Measurements from ENCODE around the gene ZNF446.
"Not testable (repeated sequence)": the region's sequence is repeated elsewhere in the genome, so short reads cannot be mapped to it uniquely, and the experiment has no call there.

The ZNF446 gene

DNA sequence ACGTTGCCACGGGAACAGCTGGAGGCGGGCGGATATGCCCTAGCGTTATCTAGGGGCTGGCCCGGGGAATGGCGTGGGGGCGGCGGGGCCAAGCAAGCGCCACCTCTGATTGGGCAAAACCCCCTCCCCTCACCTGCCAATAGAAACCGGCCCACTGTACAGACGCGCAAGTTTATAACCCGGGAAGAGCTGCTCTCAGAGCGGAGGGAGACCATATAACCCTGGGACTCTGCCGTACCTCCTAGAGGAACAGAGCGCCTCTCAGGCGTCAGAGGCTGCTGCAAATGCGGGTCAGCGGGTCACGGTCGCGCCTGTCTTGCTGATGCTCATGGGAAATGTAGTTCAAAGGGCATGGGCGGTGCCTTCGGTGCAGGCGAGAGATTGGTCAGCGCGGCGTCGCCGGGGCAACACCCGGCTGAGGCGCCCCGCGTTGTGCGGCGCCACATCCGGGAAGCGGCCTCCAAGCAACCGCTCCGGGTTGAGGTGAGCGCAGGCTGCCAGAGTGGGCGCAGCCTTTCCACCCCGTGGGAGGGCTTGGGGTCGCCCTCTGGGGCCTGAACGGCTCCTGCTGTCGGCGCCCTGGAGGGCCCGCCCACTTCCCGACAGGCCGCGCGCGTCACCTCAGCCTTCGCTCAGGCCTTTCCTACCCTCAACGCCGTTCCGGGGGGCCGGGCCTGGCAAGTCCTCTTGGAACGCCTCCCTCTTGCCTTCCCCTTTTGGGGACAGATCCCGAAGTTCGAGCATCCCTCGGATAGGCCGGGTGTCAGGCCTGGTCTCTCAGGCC, at the start of gene ZNF446:
ZNF446 (plus strand) TSS at position 639 of the 784 bp plus-strand sequence. CDS start 867 bp downstream, outside the sequence.
- peak; percentile 97 for DNase-seq (ENCODE audit: low spot score)

DNA sequence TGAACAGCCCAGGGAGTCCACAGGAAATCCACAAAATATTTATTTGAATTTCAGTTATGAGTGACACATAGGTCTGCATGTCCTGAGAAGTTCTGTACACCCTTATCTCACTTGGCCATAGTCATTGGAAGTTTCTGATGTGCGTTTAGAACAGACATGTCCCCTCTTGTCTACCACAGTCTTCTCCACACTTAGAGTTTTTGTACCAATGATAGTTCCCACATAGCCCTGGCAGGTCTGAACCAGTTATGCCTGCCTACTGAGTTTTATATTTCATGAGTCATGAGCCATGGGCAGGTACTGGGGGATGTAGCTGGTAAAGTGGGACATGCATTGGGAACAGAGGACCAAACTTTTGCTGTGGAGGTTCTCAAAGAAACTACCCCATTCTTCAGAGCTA, 47.5 kb upstream of the ZNF446 start:
- no peak for DNase-seq (ENCODE audit: low spot score)

GRCh38 chr19:58429745-58430144, 46.4 kb upstream of the ZNF446 start:
- no peak for DNase-seq (ENCODE audit: low spot score)

DNA sequence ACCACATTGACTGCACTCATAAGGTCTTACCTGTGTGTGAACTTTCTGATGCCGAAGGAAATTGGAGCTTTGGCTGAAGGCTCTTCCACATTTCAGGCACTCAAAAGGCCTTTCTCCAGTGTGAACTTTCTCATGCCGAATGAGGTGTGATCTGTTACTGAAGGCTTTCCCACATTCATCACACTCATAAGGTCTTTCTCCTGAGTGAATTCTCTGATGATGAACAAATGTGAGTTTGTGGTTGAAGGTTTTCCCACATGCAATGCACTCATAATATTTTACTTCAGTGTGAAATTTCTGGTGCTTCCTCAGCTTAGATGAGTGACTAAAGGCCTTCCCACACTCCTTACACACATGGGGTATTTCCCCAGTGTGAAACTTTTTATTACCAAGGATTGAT, 41.9 kb upstream of the ZNF446 start:
- DNase-seq (ENCODE audit: low spot score) = no peak

- DNase-seq (ENCODE audit: low spot score) = peak; percentile 98
These were observed 36.3 kb upstream of the ZNF446 start, which contains the start of gene ZNF132 for GRCh38 chr19:58439576-58440554. Gene ZNF132 (minus strand): TSS chr19:58440153. CDS start chr19:58439821, 332 bp downstream.

- DNase-seq (ENCODE audit: low spot score) = no peak
These were observed 35.6 kb upstream of the ZNF446 start for GRCh38 chr19:58440556-58440955.

- DNase-seq (ENCODE audit: low spot score) = not testable (repeated sequence)
These were observed 33.2 kb upstream of the ZNF446 start for GRCh38 chr19:58442986-58443385.

DNA sequence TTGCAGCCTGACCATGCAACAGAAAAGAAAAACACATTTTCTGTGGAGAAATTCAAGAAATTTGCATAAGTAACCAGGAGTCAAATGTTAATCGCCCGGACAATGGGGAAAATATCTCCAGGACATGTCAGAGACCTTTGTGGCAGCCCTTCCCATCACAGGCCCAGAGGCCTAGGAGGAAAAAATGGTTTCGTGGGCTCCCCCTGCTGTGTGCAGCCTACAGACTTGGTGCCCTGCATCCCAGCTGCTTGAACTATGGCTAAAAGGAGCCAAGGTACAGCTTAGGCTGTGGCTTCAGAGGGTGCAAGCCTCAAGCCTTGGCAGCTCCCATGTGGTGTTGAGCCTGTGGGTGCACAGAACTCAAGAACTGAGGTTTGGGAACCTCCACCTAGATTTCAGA, 27.3 kb upstream of the ZNF446 start:
- not testable (repeated sequence) for DNase-seq (ENCODE audit: low spot score)

- DNase-seq (ENCODE audit: low spot score) = not testable (repeated sequence)
These were observed 26.2 kb upstream of the ZNF446 start for GRCh38 chr19:58449980-58450379.

DNA sequence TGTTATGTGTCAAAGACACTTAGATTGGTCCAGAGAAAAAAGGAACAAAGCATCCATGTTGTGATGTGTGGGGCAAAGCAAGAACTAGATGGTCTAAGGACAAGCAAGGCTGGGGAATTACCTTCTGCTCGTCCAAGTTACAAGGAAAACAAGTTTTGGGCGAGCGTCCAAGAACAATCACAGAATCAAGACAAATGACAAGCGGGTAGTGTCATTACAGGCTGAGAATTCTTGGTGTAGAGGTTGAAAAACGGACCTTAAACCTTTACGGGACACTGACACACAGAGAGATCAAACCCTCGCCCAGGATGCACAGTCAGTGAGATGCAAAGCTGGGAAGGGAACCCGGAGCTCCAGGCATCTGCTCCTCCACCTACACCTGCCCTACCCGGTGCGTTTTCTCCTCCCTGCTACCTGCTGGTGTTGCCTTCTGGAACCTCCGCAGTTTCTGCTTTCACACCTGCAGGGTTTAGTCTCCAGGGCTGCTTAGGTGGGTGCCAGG, 25.2 kb upstream of the ZNF446 start:
- DNase-seq (ENCODE audit: low spot score) = no peak

- peak; percentile 97 for DNase-seq (ENCODE audit: low spot score)
These were observed 24.6 kb upstream of the ZNF446 start, which contains the start of gene ZNF324B for GRCh38 chr19:58451358-58452101. Gene ZNF324B (plus strand): TSS chr19:58451622. CDS start chr19:58453702, 2,080 bp downstream.

DNA sequence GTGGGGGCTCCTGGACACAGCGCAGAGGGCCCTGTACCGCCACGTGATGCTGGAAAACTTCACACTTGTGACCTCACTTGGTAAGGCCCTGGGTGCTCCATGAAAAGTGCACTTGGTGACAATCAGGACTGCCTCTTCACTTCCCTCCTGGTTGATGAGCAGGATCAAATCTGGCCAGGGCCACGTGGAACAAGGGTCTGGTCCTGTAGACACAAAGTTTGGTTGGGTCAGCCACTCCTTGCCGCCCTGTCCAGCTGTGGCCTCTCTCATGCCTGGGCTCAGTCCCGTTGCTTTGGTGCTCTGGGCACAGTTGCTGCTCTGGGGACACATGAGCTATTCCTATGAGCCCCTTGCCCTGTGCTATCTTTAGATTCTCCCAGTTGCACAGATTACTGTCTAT, 22.4 kb upstream of the ZNF446 start:
- DNase-seq (ENCODE audit: low spot score) = no peak

DNA sequence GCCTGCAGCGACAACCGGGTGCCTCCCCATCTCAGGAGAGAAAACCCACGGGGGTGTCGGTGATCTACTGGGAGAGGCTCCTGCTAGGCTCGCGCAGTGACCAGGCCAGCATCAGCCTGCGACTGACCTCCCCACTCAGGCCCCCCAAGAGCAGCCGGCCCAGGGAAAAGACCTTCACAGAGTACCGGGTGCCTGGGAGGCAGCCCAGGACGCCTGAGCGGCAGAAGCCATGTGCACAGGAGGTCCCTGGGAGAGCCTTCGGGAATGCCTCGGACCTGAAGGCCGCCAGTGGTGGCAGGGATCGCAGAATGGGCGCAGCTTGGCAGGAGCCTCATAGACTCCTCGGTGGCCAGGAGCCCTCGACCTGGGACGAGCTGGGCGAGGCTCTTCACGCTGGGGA, 20.8 kb upstream of the ZNF446 start:
- DNase-seq (ENCODE audit: low spot score) = no peak

- DNase-seq (ENCODE audit: low spot score) = no peak
These were observed 20.0 kb upstream of the ZNF446 start for GRCh38 chr19:58456111-58456510.

GRCh38 chr19:58460039-58460438, 16.1 kb upstream of the ZNF446 start:
- DNase-seq (ENCODE audit: low spot score) = no peak

DNA sequence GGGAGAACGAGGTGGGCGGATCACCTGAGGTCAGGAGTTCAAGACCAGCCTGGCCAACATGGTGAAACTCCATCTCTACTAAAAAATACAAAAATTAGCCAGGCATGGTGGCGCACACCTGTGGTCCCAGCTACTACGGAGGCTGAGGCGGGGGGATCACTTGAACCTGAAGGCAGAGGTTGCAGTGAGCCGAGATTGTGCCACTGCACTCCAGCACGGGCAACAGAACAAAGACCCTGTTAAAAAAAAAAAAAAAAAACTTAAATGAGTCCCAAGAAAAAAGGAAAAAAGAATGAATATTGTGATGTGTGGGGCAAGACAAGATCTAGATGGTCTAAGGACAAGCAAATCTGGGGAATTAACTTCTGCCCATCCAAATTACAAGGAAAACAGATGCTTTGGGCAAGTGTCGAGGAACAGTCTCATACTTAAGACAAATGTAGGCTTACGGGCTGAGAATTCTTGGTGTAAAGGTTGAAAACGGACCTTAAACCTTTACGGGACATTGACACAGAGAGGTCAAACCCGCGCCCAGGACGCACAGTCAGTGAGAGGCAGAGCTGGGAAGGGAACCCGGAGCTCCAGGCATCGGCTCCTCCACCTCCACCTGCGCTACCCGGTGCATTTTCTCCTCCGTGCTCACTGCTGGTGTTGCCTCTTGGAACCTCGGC, 9.9 kb upstream of the ZNF446 start:
- DNase-seq (ENCODE audit: low spot score) = no peak

DNA sequence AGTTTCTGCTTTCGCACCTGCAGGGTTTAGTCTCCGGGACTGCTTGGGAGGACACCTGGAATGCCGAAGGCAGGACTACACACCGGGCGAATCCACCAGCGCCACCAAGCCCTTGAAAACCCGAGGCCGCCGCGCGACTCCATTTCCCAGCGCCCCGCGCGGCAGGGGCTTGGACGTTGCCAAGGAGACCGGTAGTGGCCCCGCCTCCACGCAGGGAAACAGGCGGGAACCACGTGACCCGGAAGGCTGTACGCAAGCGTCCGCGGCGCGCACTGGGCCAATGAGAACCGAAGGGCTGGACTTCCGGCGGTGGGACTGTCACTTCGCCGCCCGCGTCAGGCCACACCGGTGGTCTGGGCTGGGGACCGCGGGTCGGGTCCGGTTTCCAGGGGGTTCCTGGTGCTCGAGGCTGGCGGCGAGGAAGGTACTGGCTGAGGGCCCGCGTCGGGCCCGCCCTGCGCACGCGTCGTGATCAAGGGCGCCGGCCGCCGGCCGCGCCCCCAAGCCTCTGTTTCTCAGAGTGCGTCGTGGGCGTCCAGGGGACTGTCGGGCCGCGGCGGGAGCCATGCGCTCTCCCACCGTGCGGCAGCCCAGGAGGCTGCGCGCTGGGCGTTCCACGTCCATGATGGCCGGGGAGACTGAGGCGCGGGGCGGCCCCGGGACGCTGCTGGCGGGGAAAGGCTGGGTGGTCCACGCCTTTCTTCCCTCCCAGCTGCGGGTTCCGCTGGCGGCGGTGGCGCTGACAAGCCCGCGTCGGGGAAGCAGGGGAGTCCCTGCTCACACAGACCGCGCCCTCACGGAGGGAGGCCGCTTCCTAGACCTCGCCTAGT, 9.2 kb upstream of the ZNF446 start, which contains the start of gene ZNF324:
ZNF324 (plus strand) TSS at position 321 of the 830 bp plus-strand sequence. CDS start 2,106 bp downstream, outside the sequence.
- DNase-seq (ENCODE audit: low spot score) = peak; percentile 98

DNA sequence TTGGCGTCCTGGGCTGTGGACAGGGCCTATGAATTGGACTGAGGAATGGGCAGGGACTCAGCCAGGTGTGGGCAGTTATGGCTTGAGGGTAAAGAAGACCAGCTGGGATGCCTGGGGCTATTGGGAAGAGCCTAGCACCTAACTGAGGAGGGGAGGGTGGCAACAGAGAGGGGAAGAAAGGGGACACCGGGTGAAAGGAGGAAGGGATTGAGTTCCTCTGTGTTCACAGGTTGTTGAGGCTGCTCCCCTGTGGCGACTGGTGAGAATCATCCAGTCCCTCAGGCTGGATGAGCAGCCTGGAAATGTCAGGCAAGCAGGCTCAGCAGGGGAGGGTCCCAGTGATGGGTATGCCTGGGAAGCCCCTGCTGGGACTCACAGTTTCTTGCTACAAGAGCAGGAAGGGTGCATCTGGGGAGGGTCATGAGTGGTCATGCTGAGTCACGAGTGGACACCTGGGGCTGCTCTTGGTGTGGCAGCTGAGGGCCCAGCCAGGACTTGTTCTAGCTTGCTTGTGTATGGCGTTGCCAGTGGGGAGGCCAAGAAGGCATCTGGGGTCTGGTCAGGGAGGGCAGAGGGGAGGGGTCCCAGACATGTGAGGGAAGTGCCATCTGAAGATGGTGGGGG, 7.8 kb upstream of the ZNF446 start:
- no peak for DNase-seq (ENCODE audit: low spot score)

DNA sequence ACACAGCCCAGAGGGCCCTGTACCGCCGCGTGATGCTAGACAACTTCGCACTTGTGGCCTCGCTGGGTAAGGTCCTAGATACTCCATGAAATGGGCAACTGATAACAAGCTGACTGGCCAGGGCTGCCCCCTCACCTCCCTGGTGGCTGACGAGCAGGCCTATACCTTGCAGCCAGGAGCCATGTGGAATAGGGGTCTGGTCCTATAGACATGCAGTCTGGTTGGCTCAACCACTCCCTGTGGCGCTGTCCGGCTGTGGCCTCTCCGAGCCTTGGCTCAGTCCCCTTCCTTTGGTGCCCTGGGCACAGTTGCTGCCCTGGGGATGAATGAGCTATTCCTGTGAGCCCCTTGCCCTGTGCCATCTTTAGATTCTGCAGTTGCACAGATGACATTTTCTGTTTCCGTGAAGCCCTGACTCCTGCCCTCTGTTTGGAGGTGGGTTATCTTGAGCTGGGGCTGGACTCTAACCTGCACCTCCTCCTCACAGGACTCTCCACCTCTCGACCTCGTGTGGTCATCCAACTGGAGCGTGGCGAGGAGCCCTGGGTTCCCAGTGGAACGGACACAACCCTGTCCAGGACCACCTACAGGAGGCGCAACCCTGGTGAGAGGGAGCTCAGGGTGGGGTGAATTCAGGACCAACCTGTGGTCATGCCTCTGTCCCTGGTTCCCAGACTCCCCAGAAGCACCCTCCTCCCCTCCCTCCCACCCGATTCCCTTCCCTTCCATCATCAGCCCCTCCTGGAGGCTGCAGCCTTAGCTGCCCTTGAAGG, 6.7 kb upstream of the ZNF446 start:
- no peak for DNase-seq (ENCODE audit: low spot score)

Data from activated CD4-positive, alpha-beta T cell treated with anti-CD3 and anti-CD28 coated beads, Interleukin-2, Interleukin-4, amounts not matched to agents 100 ng/mL and 50 ng/mL, durations not matched to agents 16 hours and 8 hours (primary cell).